Right atrium auricular region (tissue), 2 donors: ENCODE results near the gene THSD4. TPM values are rescaled to one million over a fixed set of nuclear protein-coding genes. Genes with fewer than 3 reads are reported as not detected.
"Not testable (repeated sequence)": the region's sequence is repeated elsewhere in the genome, so short reads cannot be mapped to it uniquely, and the experiment has no call there.

Source experiments
- DNase-seq: peaks from one replicate; pipeline ENCODE4 v3.0.0-alpha.2; 2019; ENCODE audit warnings: low spot score
- H3K27ac ChIP-seq, 2 donors: fragments of 200-600 bp; sonication (generic); 1 replicate in 1 of 2; 2 replicates in 1 of 2; pipeline ENCODE4 v1.5.1; 2016 to 2019
- H3K27me3 ChIP-seq, 2 donors: fragments of 200-600 bp; sonication (generic); one replicate each; pipeline versions ENCODE4 v1.5.1 to v1.6.0; 2017 to 2019
- H3K36me3 ChIP-seq: fragments of 200-600 bp; sonication (generic); one replicate; pipeline ENCODE4 v1.5.1; 2016
- H3K4me1 ChIP-seq, 2 donors: fragments of 200-600 bp; sonication (generic); one replicate each; pipeline versions ENCODE4 v1.5.1 to v1.6.0; 2017 to 2019
- H3K4me3 ChIP-seq, 2 donors: fragments of 200-600 bp; sonication (generic); 1 replicate in 1 of 2; 2 replicates in 1 of 2; pipeline ENCODE4 v1.5.1; 2017 to 2019; ENCODE audit warnings: mild to moderate bottlenecking in 1 of 2, moderate library complexity in 1 of 2
- H3K9me3 ChIP-seq, 2 donors: fragments of 200-600 bp; sonication (generic); one replicate each; pipeline ENCODE4 v1.5.1; 2019
- total RNA-seq, 2 donors: library from RNA; depleted of rRNA; stranded (reverse); fragments of >200 nt; gene quantifications; one replicate each; pipeline ENCODE4 v1.1.0, GENCODE V29; 2016
- TF ChIP-seq, protein P1 (sequence below), 2 donors: fragments of 200-600 bp; sonication (generic); IDR thresholded peaks; one replicate each; pipeline ENCODE4 v1.5.1; 2019; ENCODE audit warnings: antibody characterized with exemption in 2 of 2

The THSD4 gene
- total RNA-seq, 2 donors from 2014 or later, result 41.2 to 85.3 TPM

DNA sequence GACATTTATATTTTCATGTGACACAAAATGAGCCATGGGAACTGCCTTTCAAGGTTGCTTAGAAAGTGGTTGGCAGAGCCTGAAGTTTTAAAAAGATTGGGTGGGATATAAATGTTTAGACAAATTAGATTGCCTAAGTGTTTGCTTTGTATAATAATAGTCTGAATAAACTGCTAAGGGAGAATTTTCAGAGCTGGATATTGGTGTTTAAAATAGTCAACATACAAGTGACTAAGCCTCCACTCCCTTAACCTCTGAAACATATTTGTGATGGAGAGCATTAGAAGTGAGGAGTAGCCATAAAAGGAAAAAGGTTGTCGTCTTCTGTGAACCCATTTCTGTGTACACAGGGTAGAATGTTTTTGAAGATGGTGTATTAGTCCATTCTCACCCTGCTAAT is 201.6 kb downstream of the THSD4 start:
- Histone ChIP-seq H3K4me3 (no peak overlapping the region), H3K4me1 (no peaks in the 10 kb centered on the region), H3K36me3 (no peaks in the 10 kb centered on the region), H3K27ac (no peak overlapping the region), H3K9me3 (no peaks in the 10 kb centered on the region), H3K27me3 (no peaks in the 10 kb centered on the region)
- DNase-seq, result no peak
- TF ChIP-seq, protein P1, sequence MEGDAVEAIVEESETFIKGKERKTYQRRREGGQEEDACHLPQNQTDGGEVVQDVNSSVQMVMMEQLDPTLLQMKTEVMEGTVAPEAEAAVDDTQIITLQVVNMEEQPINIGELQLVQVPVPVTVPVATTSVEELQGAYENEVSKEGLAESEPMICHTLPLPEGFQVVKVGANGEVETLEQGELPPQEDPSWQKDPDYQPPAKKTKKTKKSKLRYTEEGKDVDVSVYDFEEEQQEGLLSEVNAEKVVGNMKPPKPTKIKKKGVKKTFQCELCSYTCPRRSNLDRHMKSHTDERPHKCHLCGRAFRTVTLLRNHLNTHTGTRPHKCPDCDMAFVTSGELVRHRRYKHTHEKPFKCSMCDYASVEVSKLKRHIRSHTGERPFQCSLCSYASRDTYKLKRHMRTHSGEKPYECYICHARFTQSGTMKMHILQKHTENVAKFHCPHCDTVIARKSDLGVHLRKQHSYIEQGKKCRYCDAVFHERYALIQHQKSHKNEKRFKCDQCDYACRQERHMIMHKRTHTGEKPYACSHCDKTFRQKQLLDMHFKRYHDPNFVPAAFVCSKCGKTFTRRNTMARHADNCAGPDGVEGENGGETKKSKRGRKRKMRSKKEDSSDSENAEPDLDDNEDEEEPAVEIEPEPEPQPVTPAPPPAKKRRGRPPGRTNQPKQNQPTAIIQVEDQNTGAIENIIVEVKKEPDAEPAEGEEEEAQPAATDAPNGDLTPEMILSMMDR (IDR thresholded peaks at IDR 0.05), result no peak

DNA sequence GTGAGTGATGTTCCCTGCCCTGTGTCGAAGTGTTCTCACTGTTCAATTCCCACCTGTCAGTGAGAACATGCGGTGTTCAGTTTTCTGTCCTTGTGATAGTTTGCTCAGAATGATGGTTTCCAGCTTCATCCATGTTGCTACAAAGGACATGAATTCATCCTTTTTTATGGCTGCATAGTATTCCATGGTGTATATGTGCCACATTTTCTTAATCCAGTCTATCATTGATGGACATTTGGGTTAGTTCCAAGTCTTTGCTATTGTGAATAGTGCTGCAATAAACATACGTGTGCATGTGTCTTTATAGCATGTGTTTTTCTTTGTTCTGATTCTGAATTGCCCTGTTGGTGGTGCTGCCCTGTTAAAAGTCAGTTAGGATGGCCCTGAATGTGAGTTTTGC is 204.2 kb downstream of the THSD4 start:
- not testable (repeated sequence) for H3K9me3 ChIP-seq, H3K4me1 ChIP-seq, H3K4me3 ChIP-seq, H3K27ac ChIP-seq, H3K27me3 ChIP-seq, H3K36me3 ChIP-seq, DNase-seq

DNA sequence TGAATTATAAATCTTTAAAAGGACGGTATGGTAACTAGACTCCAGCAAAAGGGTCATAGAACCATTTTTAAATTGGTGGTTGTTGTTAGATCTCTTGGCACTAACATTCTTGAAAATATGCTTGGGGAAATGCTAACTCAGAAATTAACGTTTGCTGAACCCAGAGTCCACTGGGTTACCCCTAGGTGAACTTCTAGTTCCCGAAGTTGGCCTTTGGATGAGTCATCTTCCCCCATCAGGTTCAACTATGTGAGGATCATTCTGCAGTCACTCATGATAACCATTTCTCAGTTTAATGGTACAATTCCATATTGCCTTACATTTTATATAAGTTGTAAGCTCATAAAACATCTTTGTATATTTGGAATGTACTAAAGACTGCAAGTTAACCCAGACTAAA is 204.7 kb downstream of the THSD4 start:
- Histone ChIP-seq H3K27me3 (no peaks in the 10 kb centered on the region), H3K36me3 (no peaks in the 10 kb centered on the region), H3K27ac (no peak overlapping the region), H3K4me3 (no peak overlapping the region), H3K4me1 (no peaks in the 10 kb centered on the region), H3K9me3 (no peaks in the 10 kb centered on the region)
- TF ChIP-seq, protein P1 (IDR thresholded peaks at IDR 0.05), result no peak
- no peak for DNase-seq

DNA sequence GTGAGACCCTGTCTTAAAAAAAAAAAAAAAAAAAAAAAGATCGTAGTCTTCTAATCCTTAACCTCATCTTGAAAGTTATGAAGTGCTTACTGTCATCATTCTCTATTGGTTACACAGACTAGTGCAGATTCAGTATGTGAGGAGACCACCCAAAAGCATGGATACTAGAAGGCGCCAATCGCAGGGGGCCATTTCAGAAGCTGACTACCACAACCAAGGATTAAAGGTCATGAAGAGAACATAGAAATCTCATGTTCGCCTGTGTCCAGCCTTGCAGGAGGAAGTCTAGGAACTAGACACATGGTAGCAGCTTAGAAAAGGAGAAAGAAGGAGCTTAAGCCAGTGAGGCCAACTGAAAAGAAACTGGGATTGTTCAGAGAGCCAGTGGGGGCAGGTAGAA is 207.8 kb downstream of the THSD4 start:
- H3K36me3 ChIP-seq, result no peaks in the 10 kb centered on the region
- TF ChIP-seq, protein P1 (IDR thresholded peaks at IDR 0.05), result no peak
- no peak overlapping the region for H3K4me3 ChIP-seq
- no peak overlapping the region for H3K27ac ChIP-seq
- H3K4me1 ChIP-seq, result peaks cover 0 to 6% of the 10 kb centered on the region in 2 donors
- H3K27me3 ChIP-seq, result no peaks in the 10 kb centered on the region
- DNase-seq, result no peak
- H3K9me3 ChIP-seq, result no peaks in the 10 kb centered on the region

DNA sequence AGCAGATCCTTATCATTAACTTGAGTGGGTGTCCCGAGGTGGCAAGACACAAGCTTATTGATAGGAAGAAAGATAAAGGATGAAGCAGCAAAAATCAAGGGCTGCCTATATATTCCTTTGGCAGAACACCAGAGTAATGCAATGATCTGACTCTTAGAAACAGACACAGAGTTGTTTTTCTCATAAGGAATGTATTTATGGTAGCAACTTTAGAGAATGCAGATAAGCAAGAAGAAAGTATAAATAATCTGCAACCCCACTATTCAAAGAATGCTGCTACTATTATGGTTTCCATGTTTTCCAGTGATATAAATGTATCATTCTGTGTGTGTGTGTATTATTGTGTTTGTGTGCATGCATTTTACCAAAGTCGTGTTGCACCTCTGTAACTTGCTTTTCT is 208.3 kb downstream of the THSD4 start:
- TF ChIP-seq, protein P1 (IDR thresholded peaks at IDR 0.05), result no peak
- Histone ChIP-seq H3K9me3 (no peaks in the 10 kb centered on the region), H3K27ac (no peak overlapping the region)

DNA sequence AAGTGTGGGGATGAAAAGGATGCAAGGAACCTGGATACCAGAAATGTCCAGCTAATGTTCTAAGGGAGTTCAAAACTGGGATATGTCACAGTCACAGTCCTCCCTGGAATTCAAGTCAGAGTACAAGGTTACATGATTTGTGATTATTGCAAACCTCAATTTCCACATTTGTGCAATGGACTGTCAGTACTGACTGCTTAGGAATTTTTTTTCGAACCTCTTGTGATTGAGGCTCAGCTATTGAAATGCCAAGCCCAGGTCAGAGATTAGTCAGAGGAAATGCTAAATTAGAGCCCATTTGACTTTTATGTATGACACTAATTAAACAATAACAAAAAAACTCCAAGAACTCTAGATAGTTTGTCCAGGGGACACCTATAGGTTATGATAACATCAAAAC is 210.2 kb downstream of the THSD4 start:
- Histone ChIP-seq H3K36me3 (no peaks in the 10 kb centered on the region), H3K4me3 (no peak overlapping the region), H3K27ac (no peak overlapping the region), H3K27me3 (no peaks in the 10 kb centered on the region), H3K4me1 (peaks cover 0 to 26% of the 10 kb centered on the region in 2 donors), H3K9me3 (no peaks in the 10 kb centered on the region)
- no peak for DNase-seq
- TF ChIP-seq, protein P1 (IDR thresholded peaks at IDR 0.05), result no peak

More for the DNA sequence above, 208.3 kb downstream of the THSD4 start:
- Histone ChIP-seq H3K4me1 (peaks cover 0 to 11% of the 10 kb centered on the region in 2 donors), H3K36me3 (no peaks in the 10 kb centered on the region), H3K27me3 (no peaks in the 10 kb centered on the region), H3K4me3 (no peak overlapping the region)
- DNase-seq, result no peak
